SK-N-SH (cell line): ENCODE data around the gene TOPAZ1.

ENCODE experiments used
- FOXJ3 ChIP-seq: sonication (generic); formaldehyde crosslinking; IDR thresholded peaks from 2 replicates; pipeline ENCODE4 v1.5.1; 2020; ENCODE audit warnings: mild to moderate bottlenecking, missing genetic modification reagents
- GABPA ChIP-seq: IDR thresholded peaks from 2 replicates; pipeline ENCODE4 v1.4.0; 2012; ENCODE audit warnings: low read depth, mild to moderate bottlenecking
- POLR2AphosphoS5 ChIP-seq: IDR thresholded peaks from 2 replicates; pipeline ENCODE4 v1.6.1; 2012; ENCODE audit warnings: low read depth, low read length
- RXRA ChIP-seq: IDR thresholded peaks from 2 replicates; pipeline ENCODE4 v1.4.0; 2012; ENCODE audit warnings: low read depth, mild to moderate bottlenecking, borderline replicate concordance
- TEAD4 ChIP-seq: IDR thresholded peaks from 2 replicates; pipeline ENCODE4 v1.4.0; 2012; ENCODE audit warnings: mild to moderate bottlenecking, borderline replicate concordance; ENCODE audit not compliant: insufficient read depth
- TF ChIP-seq, protein P1 (sequence below): fragments of 200-600 bp; sonication (generic); IDR thresholded peaks from 2 replicates; pipeline ENCODE4 v1.6.1; 2017; ENCODE audit warnings: antibody characterized with exemption, mild to moderate bottlenecking, moderate library complexity

DNA sequence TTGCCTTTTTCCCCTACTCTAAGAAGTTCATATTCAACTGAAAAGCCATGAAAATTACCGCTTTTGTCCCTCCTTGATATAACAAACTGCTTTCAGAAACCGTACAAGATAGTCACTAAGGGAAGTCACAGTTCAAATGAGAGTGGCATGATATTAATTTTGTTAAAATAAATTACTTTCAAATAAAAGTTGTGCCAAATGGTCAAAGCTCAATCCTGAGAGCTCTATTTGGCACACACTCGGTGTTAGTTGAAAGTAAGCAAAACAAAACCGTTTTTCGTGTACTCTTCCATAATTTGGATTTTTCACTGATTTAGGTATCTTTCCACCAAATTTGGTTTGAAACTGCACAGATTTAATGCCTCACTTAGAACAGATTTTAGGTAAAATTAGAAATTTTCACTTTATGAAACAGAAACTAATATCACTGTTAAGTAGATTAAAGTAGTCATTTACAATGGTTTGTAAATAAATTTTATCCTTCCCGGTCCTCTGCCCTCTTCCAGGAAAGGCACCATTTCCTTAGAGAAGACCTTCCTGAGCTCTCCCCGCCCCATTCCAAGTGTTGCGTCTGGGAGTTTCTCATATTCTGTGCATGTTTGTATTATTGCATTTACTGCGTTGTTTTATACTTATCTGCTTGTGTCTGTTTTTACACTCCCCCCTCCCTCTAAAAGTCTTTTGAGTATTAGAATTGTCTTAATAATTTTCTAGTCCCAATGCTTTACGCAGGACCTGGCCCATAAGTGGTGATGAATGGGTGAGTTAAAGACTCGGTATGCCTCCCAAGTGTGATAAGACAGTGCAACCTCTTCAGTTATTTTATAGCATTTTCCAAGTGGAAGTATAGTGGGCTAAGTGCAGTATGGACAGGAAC lies 97.7 kb downstream of the TOPAZ1 start:
- TF ChIP-seq, protein P1, sequence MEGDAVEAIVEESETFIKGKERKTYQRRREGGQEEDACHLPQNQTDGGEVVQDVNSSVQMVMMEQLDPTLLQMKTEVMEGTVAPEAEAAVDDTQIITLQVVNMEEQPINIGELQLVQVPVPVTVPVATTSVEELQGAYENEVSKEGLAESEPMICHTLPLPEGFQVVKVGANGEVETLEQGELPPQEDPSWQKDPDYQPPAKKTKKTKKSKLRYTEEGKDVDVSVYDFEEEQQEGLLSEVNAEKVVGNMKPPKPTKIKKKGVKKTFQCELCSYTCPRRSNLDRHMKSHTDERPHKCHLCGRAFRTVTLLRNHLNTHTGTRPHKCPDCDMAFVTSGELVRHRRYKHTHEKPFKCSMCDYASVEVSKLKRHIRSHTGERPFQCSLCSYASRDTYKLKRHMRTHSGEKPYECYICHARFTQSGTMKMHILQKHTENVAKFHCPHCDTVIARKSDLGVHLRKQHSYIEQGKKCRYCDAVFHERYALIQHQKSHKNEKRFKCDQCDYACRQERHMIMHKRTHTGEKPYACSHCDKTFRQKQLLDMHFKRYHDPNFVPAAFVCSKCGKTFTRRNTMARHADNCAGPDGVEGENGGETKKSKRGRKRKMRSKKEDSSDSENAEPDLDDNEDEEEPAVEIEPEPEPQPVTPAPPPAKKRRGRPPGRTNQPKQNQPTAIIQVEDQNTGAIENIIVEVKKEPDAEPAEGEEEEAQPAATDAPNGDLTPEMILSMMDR: no peak
- TF ChIP-seq RXRA: no peak
- no peak for TF ChIP-seq TEAD4
- no peak for TF ChIP-seq FOXJ3 (CRISPR knock-in tag)
- no peak for TF ChIP-seq POLR2AphosphoS5
- no peak for TF ChIP-seq GABPA
